Measurements from ENCODE around the gene RPA3.

The RPA3 gene

GRCh38 chr7:7745966-7746365 is 27.6 kb upstream of the RPA3 start:
- POLR2A ChIA-PET, result no interaction called here
- CTCF ChIA-PET, result interaction anchor here (0.7 to 1.7 kb wide), 5 partner anchors 9 to 60 kb away, joined by 3 to 6 read pairs (median 4); no protein-coding TSS in a partner anchor
- no peak for DNase-seq (ENCODE audit: extremely low spot score)
- no peak for TF ChIP-seq CTCF (IDR thresholded peaks at IDR 0.05; ENCODE audit: control extremely low read depth, extremely low read depth, low read depth, missing control alignments)

GRCh38 chr7:7745258-7745657 is 26.9 kb upstream of the RPA3 start:
- ChIA-PET POLR2A (no interaction called here), CTCF (interaction anchor here (0.7 to 1.7 kb wide), 8 partner anchors 8 to 60 kb away, joined by 3 to 6 read pairs (median 4); no protein-coding TSS in a partner anchor)
- no peak for TF ChIP-seq CTCF (IDR thresholded peaks at IDR 0.05; ENCODE audit: control extremely low read depth, extremely low read depth, low read depth, missing control alignments)
- no peak for DNase-seq (ENCODE audit: extremely low spot score)

- CTCF ChIA-PET, result no interaction called here
- no peak for TF ChIP-seq CTCF (IDR thresholded peaks at IDR 0.05; ENCODE audit: control extremely low read depth, extremely low read depth, low read depth, missing control alignments)
- no peak for DNase-seq (ENCODE audit: extremely low spot score)
- POLR2A ChIA-PET, result no interaction called here
Measured at GRCh38 chr7:7742223-7742622, 23.8 kb upstream of the RPA3 start.

GRCh38 chr7:7740037-7740355 is 21.6 kb upstream of the RPA3 start:
- no peak for DNase-seq (ENCODE audit: extremely low spot score)
- ChIA-PET CTCF (interaction anchor here (1.4 to 2.6 kb wide), 4 partner anchors 22 to 333 kb away, joined by 3 to 9 read pairs (median 4); partner anchors contain the start of gene RPA3), POLR2A (no interaction called here)
- no peak for TF ChIP-seq CTCF (IDR thresholded peaks at IDR 0.05; ENCODE audit: control extremely low read depth, extremely low read depth, low read depth, missing control alignments)

GRCh38 chr7:7739204-7740036 is 21.0 kb upstream of the RPA3 start:
- CTCF ChIA-PET, result interaction anchor here (0.8 to 2.6 kb wide), 11 partner anchors 12 to 334 kb away, joined by 3 to 9 read pairs (median 3); partner anchors contain the start of gene RPA3
- DNase-seq (ENCODE audit: extremely low spot score), result no peak
- POLR2A ChIA-PET, result no interaction called here
- TF ChIP-seq CTCF (IDR thresholded peaks at IDR 0.05; ENCODE audit: control extremely low read depth, extremely low read depth, low read depth, missing control alignments), result no peak

GRCh38 chr7:7738622-7739021 is 20.2 kb upstream of the RPA3 start:
- ChIA-PET CTCF (interaction anchor here (0.8 to 2.6 kb wide), 8 partner anchors 13 to 315 kb away, joined by 3 to 9 read pairs (median 3); partner anchors contain the start of gene RPA3), POLR2A (no interaction called here)
- no peak for DNase-seq (ENCODE audit: extremely low spot score)
- no peak for TF ChIP-seq CTCF (IDR thresholded peaks at IDR 0.05; ENCODE audit: control extremely low read depth, extremely low read depth, low read depth, missing control alignments)

Data from GM10248 (cell line).